Measurements from ENCODE around the gene SPOCK2.
A peak's percentile ranks its signal among the peaks of the same experiment; 100 is the strongest.

The SPOCK2 gene

GRCh38 chr10:72096115-72097000, 8.0 kb upstream of the SPOCK2 start:
- no peak overlapping the region for H3K4me3 ChIP-seq (ENCODE audit: low read depth, low read length)
- TF ChIP-seq CTCF (IDR thresholded peaks at IDR 0.05; ENCODE audit: low read depth, low read length, missing control alignments): peak; percentile 19
- DNase-seq (ENCODE audit: low read depth): peak; percentile 37
- in situ Hi-C loops (cut with HindIII; ENCODE audit: low sequenced_read_pairs): no loop called here

GRCh38 chr10:72095195-72095594, 6.8 kb upstream of the SPOCK2 start:
- no peak overlapping the region for H3K4me3 ChIP-seq (ENCODE audit: low read depth, low read length)
- TF ChIP-seq CTCF (IDR thresholded peaks at IDR 0.05; ENCODE audit: low read depth, low read length, missing control alignments): no peak
- no peak for DNase-seq (ENCODE audit: low read depth)
- in situ Hi-C loops (cut with HindIII; ENCODE audit: low sequenced_read_pairs): no loop called here

DNA sequence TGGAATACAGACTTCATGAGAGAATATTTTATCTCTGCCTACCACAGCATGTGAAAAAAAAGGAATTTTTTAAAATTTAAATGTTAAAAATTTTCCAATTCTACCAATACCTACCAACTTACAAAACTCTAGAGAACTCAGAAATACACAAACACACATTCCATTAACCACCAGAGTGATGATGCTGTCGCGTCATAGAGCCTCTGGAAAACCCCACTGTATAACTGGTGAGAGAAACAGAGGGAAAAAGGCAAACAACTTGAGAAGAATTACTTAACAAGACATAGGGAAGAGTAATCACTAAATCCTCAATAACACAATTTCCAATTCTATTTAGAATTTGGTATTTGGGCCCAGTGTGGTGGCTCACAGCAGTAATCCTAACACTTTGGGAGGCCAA, 6.2 kb upstream of the SPOCK2 start:
- no peak overlapping the region for H3K4me3 ChIP-seq (ENCODE audit: low read depth, low read length)
- DNase-seq (ENCODE audit: low read depth): no peak
- in situ Hi-C loops (cut with HindIII; ENCODE audit: low sequenced_read_pairs): no loop called here
- TF ChIP-seq CTCF (IDR thresholded peaks at IDR 0.05; ENCODE audit: low read depth, low read length, missing control alignments): no peak

GRCh38 chr10:72093450-72093849, 5.1 kb upstream of the SPOCK2 start:
- H3K4me3 ChIP-seq (ENCODE audit: low read depth, low read length): no peak overlapping the region
- TF ChIP-seq CTCF (IDR thresholded peaks at IDR 0.05; ENCODE audit: low read depth, low read length, missing control alignments): no peak
- DNase-seq (ENCODE audit: low read depth): no peak
- in situ Hi-C loops (cut with HindIII; ENCODE audit: low sequenced_read_pairs): no loop called here

GRCh38 chr10:72092987-72093386, 4.6 kb upstream of the SPOCK2 start:
- in situ Hi-C loops (cut with HindIII; ENCODE audit: low sequenced_read_pairs): no loop called here
- DNase-seq (ENCODE audit: low read depth): no peak
- no peak overlapping the region for H3K4me3 ChIP-seq (ENCODE audit: low read depth, low read length)
- TF ChIP-seq CTCF (IDR thresholded peaks at IDR 0.05; ENCODE audit: low read depth, low read length, missing control alignments): no peak

GRCh38 chr10:72092171-72092924, 4.0 kb upstream of the SPOCK2 start:
- TF ChIP-seq CTCF (IDR thresholded peaks at IDR 0.05; ENCODE audit: low read depth, low read length, missing control alignments): no peak
- in situ Hi-C loops (cut with HindIII; ENCODE audit: low sequenced_read_pairs): no loop called here
- no peak for DNase-seq (ENCODE audit: low read depth)
- no peak overlapping the region for H3K4me3 ChIP-seq (ENCODE audit: low read depth, low read length)
